Heart right ventricle (tissue), 16 donors: ENCODE measurements around the gene SLC7A6. TPM values are rescaled to one million over a fixed set of nuclear protein-coding genes. Genes with fewer than 3 reads are reported as not detected.

ENCODE experiments used
- ATAC-seq, 8 donors: fragments of 200-7000 bp; cut with Tn5 transposase; one replicate each; pipeline ENCODE4 v1.9.1; 2020; ENCODE audit warnings: mild to moderate bottlenecking in 8 of 8, moderate library complexity in 8 of 8, moderate number of reproducible peaks in 1 of 8
- DNase-seq, 2 donors: peaks; one replicate each; pipeline ENCODE4 v3.0.0-alpha.2; 2020
- H3K27ac ChIP-seq, 10 donors: fragments of 200-600 bp; sonication (generic) in 2 of 10; one replicate each; pipeline versions ENCODE4 v1.5.0 to v1.8.0; 2020 to 2022; ENCODE audit warnings: mild to moderate bottlenecking in 3 of 10
- H3K27me3 ChIP-seq, 7 donors: fragments of 200-600 bp; one replicate each; pipeline ENCODE4 v1.8.0; 2021 to 2022; ENCODE audit warnings: mild to moderate bottlenecking in 2 of 7
- H3K36me3 ChIP-seq, 9 donors: fragments of 200-600 bp; sonication (generic) in 1 of 9; one replicate each; pipeline versions ENCODE4 v1.5.0 to v1.8.0; 2020 to 2022; ENCODE audit warnings: mild to moderate bottlenecking in 2 of 9
- H3K4me1 ChIP-seq, 9 donors: fragments of 200-600 bp; sonication (generic) in 1 of 9; one replicate each; pipeline versions ENCODE4 v1.5.0 to v1.8.0; 2020 to 2022; ENCODE audit warnings: mild to moderate bottlenecking in 4 of 9
- H3K4me3 ChIP-seq, 10 donors: fragments of 200-600 bp; sonication (generic) in 2 of 10; one replicate each; pipeline versions ENCODE4 v1.5.0 to v1.8.0; 2020 to 2022; ENCODE audit warnings: mild to moderate bottlenecking in 7 of 10, moderate library complexity in 2 of 10
- H3K9me3 ChIP-seq, 11 donors: fragments of 200-600 bp in 10 of 11; sonication (generic) in 2 of 11; one replicate each; pipeline versions ENCODE4 v1.5.0 to v1.8.0; 2013 to 2022; ENCODE audit warnings: mild to moderate bottlenecking in 2 of 11, control low read depth in 1 of 11, moderate library complexity in 1 of 11
- WGBS, 2 donors: extraction: QIAGEN DNeasy Blood & Tissue Kit; methylation state at CpG; one replicate each; pipeline ENCODE4 v1.1.7; 2013; ENCODE audit warnings: inconsistent platforms in 1 of 2; 5-methylcytosine and 5-hydroxymethylcytosine counted together
- intact Hi-C, 10 donors: fragments of 100-400 bp; cut with DNase I; formaldehyde crosslinking; loops; one replicate each; pipeline versions ENCODE4 v1.11.1 to v1.14.2; 2022
- polyA plus RNA-seq, 2 donors: library from polyadenylated mRNA; stranded (reverse); fragments of 200-250 nt; gene quantifications; one replicate each; pipeline ENCODE4 v1.2.3, GENCODE V29; 2013
- total RNA-seq, 10 donors: library from RNA; stranded (reverse); fragmentation: NEBNext Ultra II Directional in 3 of 10; extraction: Animal tissue kit (Norgen Biotek cat#: 25700) in 3 of 10; gene quantifications; one replicate each; pipeline versions ENCODE4 v1.2.1 to v1.2.4, GENCODE V29; 2021 to 2023
- TF ChIP-seq, protein P1 (sequence below), 9 donors: fragments of 200-600 bp; sonication (generic) in 2 of 9; IDR thresholded peaks; one replicate each; pipeline versions ENCODE4 v1.5.0 to v1.8.0; 2021 to 2022; ENCODE audit warnings: antibody characterized with exemption in 9 of 9, mild to moderate bottlenecking in 5 of 9, moderate library complexity in 1 of 9
- donor health status: Arrhythmogenic right ventricular cardiomyopathy.
- donor health status: ischemic (EF 13 %, LVEDD 7.1; RV severe dilation, severe dysfunction).
- donor health status: healthy with polysubstance abuse.
- donor health status: DM: no; HTN: yes; CAD: no.
- donor health status: DM: no; HTN: no; CAD: no.
- donor health status: ischemic (EF 25% LVEDD 6.9; RV normal size, moderate dysfunction).
- donor health status: ischemic (EF 25% LVEDD 5.7; RV mildly dilated, moderate dysfunction).
- donor health status: healthy.
- donor health status: DM: yes; HTN: yes; CAD: no.
- donor health status: Ischemic cardiomyopathy.
- donor health status: ischemic (EF 35%, LVEDD 5.7; RV mildly dilated, moderate dysfunction).
- donor health status: nonischemic (EF 11% LVEDD 7.7; RV severe dilation, severe dysfunction).
- donor health status: DM: yes; HTN: yes; CAD: no.
- donor health status: PGD.
- donor health status: ischemic (EF 29% LVEDD 5.4; RV normal size, mild dysfunction).
- donor health status: nonischemic (EF 23%, LVEDD 6.1; RV moderate dilation, normal function).

The SLC7A6 gene
- total and polyA plus RNA-seq, 12 donors = 22.6 to 85.6 (median 42.4) TPM

DNA sequence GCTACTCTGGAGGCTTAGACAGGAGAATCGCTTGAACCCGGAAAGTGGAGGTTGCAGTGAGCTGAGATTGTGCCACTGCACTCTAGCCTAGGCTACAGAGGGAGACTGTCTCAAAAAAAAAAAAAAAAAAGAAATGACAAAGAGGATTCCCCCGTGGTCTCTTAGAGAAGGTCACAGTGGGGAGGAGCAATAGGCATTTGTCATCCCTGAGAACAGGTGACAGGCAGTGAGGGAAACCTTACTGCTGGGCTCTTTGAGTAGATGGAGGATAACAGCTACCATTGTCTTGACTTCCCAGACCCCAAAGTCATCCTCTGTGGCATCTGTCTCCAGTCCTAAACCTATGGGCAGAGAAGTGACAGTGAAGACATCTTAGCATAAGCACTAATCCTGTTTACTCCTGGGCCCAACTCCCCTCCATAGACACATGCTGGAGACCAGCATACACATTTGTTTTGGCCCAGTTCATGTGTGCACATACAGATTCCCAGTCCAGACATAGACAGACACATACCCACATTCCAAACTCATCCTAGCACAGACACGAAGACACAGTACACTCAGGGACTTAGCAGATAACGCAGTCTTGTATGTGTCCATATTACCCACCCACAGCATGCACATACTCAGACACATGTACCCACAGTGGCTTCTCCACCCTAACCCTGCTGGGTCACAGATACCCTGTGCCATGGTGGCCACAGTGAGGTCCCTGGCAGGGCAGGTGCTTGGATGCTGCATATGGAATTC, 31.1 kb upstream of the SLC7A6 start:
- no peaks in the 10 kb centered on the region for H3K9me3 ChIP-seq
- intact Hi-C loops = loop anchor here in 5 of 10 donors (5.0 to 10.0 kb wide), 4 partner anchors 148 to 416 kb away; partner anchors contain the start of genes DPEP2 (in 2 of the 5) and NFATC3 (in 1 of the 5)
- peaks cover 0 to 30% (median 0%) of the 10 kb centered on the region in 9 donors for H3K36me3 ChIP-seq
- H3K4me3 ChIP-seq = no peak overlapping the region
- TF ChIP-seq, protein P1, sequence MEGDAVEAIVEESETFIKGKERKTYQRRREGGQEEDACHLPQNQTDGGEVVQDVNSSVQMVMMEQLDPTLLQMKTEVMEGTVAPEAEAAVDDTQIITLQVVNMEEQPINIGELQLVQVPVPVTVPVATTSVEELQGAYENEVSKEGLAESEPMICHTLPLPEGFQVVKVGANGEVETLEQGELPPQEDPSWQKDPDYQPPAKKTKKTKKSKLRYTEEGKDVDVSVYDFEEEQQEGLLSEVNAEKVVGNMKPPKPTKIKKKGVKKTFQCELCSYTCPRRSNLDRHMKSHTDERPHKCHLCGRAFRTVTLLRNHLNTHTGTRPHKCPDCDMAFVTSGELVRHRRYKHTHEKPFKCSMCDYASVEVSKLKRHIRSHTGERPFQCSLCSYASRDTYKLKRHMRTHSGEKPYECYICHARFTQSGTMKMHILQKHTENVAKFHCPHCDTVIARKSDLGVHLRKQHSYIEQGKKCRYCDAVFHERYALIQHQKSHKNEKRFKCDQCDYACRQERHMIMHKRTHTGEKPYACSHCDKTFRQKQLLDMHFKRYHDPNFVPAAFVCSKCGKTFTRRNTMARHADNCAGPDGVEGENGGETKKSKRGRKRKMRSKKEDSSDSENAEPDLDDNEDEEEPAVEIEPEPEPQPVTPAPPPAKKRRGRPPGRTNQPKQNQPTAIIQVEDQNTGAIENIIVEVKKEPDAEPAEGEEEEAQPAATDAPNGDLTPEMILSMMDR (IDR thresholded peaks at IDR 0.05) = no peak
- no peak for DNase-seq
- ATAC-seq = no peak
- WGBS, 2 donors = 82 to 86% methylated on average over 5 of the region's 5 CpGs
- no peak overlapping the region for H3K27ac ChIP-seq
- peaks cover 0 to 16% (median 0%) of the 10 kb centered on the region in 7 donors for H3K27me3 ChIP-seq
- peaks cover 12 to 45% (median 31%) of the 10 kb centered on the region in 9 donors for H3K4me1 ChIP-seq

DNA sequence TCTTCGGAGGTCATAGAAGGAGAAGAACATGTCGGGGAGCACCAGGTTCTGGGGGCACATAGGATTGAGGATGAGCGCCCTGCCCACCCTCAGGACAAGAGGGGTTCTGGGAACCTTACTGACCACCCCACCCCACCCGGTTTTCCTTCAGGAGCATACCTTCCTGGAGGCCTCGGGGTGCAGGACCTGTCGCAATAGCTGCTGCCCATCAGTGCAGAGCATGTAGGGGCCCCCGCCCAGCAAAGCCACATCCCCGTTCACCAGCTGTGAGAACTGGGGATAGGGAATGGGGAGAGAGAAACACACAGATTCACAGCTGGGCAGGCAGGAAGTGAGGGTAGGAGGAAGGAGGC, 30.5 kb upstream of the SLC7A6 start:
- Histone ChIP-seq H3K9me3 (no peaks in the 10 kb centered on the region), H3K27me3 (peaks cover 0 to 16% (median 0%) of the 10 kb centered on the region in 7 donors), H3K27ac (no peak overlapping the region), H3K4me3 (no peak overlapping the region), H3K36me3 (peaks cover 0 to 25% (median 0%) of the 10 kb centered on the region in 9 donors), H3K4me1 (peaks cover 12 to 46% (median 29%) of the 10 kb centered on the region in 9 donors)
- TF ChIP-seq, protein P1 (IDR thresholded peaks at IDR 0.05) = no peak
- no peak for DNase-seq
- ATAC-seq = no peak
- intact Hi-C loops = loop anchor here in 5 of 10 donors (5.0 to 10.0 kb wide), 4 partner anchors 149 to 417 kb away; partner anchors contain the start of genes DPEP2 (in 2 of the 5) and NFATC3 (in 1 of the 5)
- WGBS, 2 donors = 80 to 86% methylated on average over 8 of the region's 8 CpGs

DNA sequence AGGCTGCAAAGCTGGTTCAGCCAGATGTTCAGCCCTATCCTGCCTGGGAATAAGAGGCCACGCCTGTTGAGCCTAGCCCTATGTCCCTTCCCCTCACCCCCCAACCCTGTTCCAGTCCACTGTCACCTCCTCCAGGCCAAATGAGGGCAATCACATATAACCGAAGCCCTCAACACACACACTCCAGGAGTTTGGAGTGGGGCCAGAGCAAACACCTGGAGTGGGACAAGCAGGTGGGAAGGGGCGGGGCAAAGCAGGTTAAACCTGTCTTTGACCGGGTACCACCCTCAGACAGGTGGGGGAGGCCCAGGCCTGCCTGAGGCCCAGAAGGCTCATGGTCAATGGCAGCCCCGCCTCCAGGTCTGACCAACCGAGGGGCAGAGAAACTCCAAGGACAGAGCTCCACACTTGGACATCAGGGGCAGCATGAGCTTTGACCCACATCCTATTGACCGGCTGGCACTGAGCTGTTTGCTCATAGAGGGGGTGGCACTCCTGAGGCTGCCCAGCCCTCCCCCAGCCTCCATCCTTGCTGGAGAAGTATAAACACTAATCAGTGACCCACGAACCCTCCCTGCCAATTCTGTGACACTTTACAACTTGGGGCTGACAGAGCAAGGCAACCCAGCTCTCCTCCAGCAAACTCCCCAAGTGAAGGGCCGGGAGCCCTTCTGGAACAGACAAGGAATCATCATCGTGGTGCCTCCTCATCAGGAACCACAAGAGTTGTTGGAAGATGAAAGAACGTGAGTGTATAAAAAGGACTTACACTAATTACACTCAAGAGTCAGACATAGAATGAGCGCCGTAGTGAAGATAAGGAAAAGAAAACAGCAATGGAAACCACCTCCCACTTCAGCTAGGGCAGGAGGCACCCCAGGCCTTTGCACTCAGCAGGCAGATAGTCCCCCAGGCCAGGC, 29.9 kb upstream of the SLC7A6 start:
- Histone ChIP-seq H3K4me3 (no peak overlapping the region), H3K27me3 (peaks cover 0 to 16% (median 0%) of the 10 kb centered on the region in 7 donors), H3K36me3 (peaks cover 0 to 19% (median 0%) of the 10 kb centered on the region in 9 donors), H3K4me1 (peaks cover 9 to 40% (median 24%) of the 10 kb centered on the region in 9 donors), H3K9me3 (no peaks in the 10 kb centered on the region), H3K27ac (no peak overlapping the region)
- no peak for DNase-seq
- intact Hi-C loops = loop anchor here in 5 of 10 donors (5.0 to 10.0 kb wide), 4 partner anchors 150 to 417 kb away; partner anchors contain the start of genes DPEP2 (in 2 of the 5) and NFATC3 (in 1 of the 5)
- no peak for ATAC-seq
- WGBS, 2 donors = 63 to 65% methylated on average over 13 of the region's 13 CpGs
- TF ChIP-seq, protein P1 (IDR thresholded peaks at IDR 0.05) = no peak
